Adrenal gland (tissue), 12 donors: Measurements from ENCODE around the gene TMEM101. TPM values are rescaled to one million over a fixed set of nuclear protein-coding genes. Genes with fewer than 3 reads are reported as not detected.

Source experiments
- DNase-seq, 7 donors: peaks; one replicate each; pipeline ENCODE4 v3.0.0-alpha.2; 2019 to 2020
- H3K27ac ChIP-seq, 5 donors: fragments of 200-600 bp; sonication (generic) in 4 of 5; 1 replicate in 3 of 5; 2 replicates in 2 of 5; pipeline versions ENCODE4 v1.5.1 to v1.8.0; 2016 to 2020; ENCODE audit warnings: mild to moderate bottlenecking in 1 of 5
- H3K27me3 ChIP-seq: fragments of 200-600 bp; 2 replicates; pipeline ENCODE4 v1.8.0; 2021
- H3K36me3 ChIP-seq, 2 donors: fragments of 200-600 bp; replicated peaks in 1 of 2; 1 replicate in 1 of 2; 2 replicates in 1 of 2; pipeline versions ENCODE4 v1.5.1 to v1.8.0; 2018 to 2022
- H3K4me1 ChIP-seq, 2 donors: fragments of 200-600 bp; replicated peaks in 1 of 2; 1 replicate in 1 of 2; 2 replicates in 1 of 2; pipeline versions ENCODE4 v1.5.1 to v1.8.0; 2018 to 2021
- H3K4me3 ChIP-seq, 4 donors: fragments of 200-600 bp; sonication (generic) in 3 of 4; one replicate each; pipeline ENCODE4 v1.5.1; 2016 to 2018
- H3K9me3 ChIP-seq, 3 donors: fragments of 200-600 bp; sonication (generic) in 1 of 3; replicated peaks in 1 of 3; 1 replicate in 2 of 3; 2 replicates in 1 of 3; pipeline versions ENCODE4 v1.5.1 to v1.8.0; 2016 to 2021
- CTCF ChIP-seq, 6 experiments: fragments of 450-650 bp in 4 of 6; fragments of 200-600 bp in 2 of 6; sonication (generic) in 1 of 6; IDR thresholded peaks; 1 replicate in 5 of 6; 2 replicates in 1 of 6; pipeline versions ENCODE4 v1.5.1 to v1.8.0; 2016 to 2021; ENCODE audit warnings: antibody characterized with exemption in 6 of 6, mild to moderate bottlenecking in 2 of 6, moderate library complexity in 1 of 6
- POLR2A ChIP-seq, 2 donors: fragments of 450-650 bp; IDR thresholded peaks; one replicate each; pipeline ENCODE4 v1.6.1; 2017; ENCODE audit warnings: antibody characterized with exemption in 2 of 2, mild to moderate bottlenecking in 2 of 2, moderate library complexity in 1 of 2
- WGBS, 4 donors: extraction: QIAGEN DNeasy Blood & Tissue Kit in 2 of 4; methylation state at CpG; one replicate each; pipeline versions ENCODE4 v1.1.5 to v1.1.7; 2013 to 2017; 5-methylcytosine and 5-hydroxymethylcytosine counted together
- intact Hi-C, 2 donors: fragments of 100-400 bp; cut with DNase I; formaldehyde crosslinking; loops; one replicate each; pipeline versions ENCODE4 v1.14.1 to v1.15.0; 2022 to 2023
- polyA plus RNA-seq, 3 donors: library from polyadenylated mRNA; stranded (reverse); fragments of 200-250 nt in 2 of 3; fragments of 350-450 nt in 1 of 3; fragmentation: Illumina TruSeq in 1 of 3; extraction: RNeasy Lipid Tissue Mini Kit (QIAGEN cat#74804) in 1 of 3; gene quantifications; one replicate each; pipeline ENCODE4 v1.2.3, GENCODE V29; 2013 to 2014
- total RNA-seq, 9 donors: library from RNA; depleted of rRNA in 4 of 9; stranded (reverse); fragments of >200 nt in 4 of 9; fragments of 120-200 nt in 1 of 9; fragmentation: NEBNext Ultra II Directional in 1 of 9; extraction: Animal tissue kit (Norgen Biotek cat#: 25700) in 1 of 9; gene quantifications; one replicate each; pipeline versions ENCODE4 v1.1.0 to v1.2.4, GENCODE V29; 2013 to 2023
- donor health status: healthy with polysubstance abuse.
- donor health status: Bipolar disorder and iron deficiency.
- donor health status: DM: yes; HTN: yes; CAD: no.
- donor health status: DM: no; HTN: no; CAD: no.
- donor health status: DM: no; HTN: no; CAD: no.
- donor health status: DM: yes; HTN: yes; CAD: no.

Gene TMEM101
- total and polyA plus RNA-seq, 12 donors, result 12.4 to 52.5 (median 31.6) TPM

GRCh38 chr17:43982171-43982570, 32.6 kb downstream of the TMEM101 start:
- H3K4me1 ChIP-seq, result peaks cover 0 to 8% of the 10 kb centered on the region in 2 donors
- no peak overlapping the region for H3K27ac ChIP-seq
- no peak for TF ChIP-seq POLR2A (IDR thresholded peaks at IDR 0.05)
- TF ChIP-seq CTCF (IDR thresholded peaks at IDR 0.05), result no peak
- no peaks in the 10 kb centered on the region for H3K36me3 ChIP-seq
- 74 to 82% (median 77%) methylated on average over 2 of the region's 2 CpGs for WGBS, 4 donors
- no peak for DNase-seq
- H3K4me3 ChIP-seq, result no peak overlapping the region
- intact Hi-C loops, result no loop called here
- peaks cover 14% of the 10 kb centered on the region for H3K27me3 ChIP-seq
- no peaks in the 10 kb centered on the region for H3K9me3 ChIP-seq

- peaks cover 14% of the 10 kb centered on the region for H3K27me3 ChIP-seq
- H3K27ac ChIP-seq, result no peak overlapping the region
- peaks cover 0 to 8% of the 10 kb centered on the region in 2 donors for H3K4me1 ChIP-seq
- DNase-seq, result no peak
- WGBS, 4 donors, result 85 to 88% (median 88%) methylated on average over 4 of the region's 4 CpGs
- no peaks in the 10 kb centered on the region for H3K9me3 ChIP-seq
- intact Hi-C loops, result no loop called here
- H3K4me3 ChIP-seq, result no peak overlapping the region
- TF ChIP-seq POLR2A (IDR thresholded peaks at IDR 0.05) (no peak), CTCF (IDR thresholded peaks at IDR 0.05) (no peak)
- H3K36me3 ChIP-seq, result no peaks in the 10 kb centered on the region
Observed at GRCh38 chr17:43979671-43980070, 35.1 kb downstream of the TMEM101 start.

GRCh38 chr17:43979011-43979410, 35.8 kb downstream of the TMEM101 start:
- 81 to 83% (median 82%) methylated on average over 7 of the region's 7 CpGs for WGBS, 4 donors
- Histone ChIP-seq H3K27me3 (peaks cover 12% of the 10 kb centered on the region), H3K4me3 (no peak overlapping the region), H3K36me3 (no peaks in the 10 kb centered on the region), H3K9me3 (no peaks in the 10 kb centered on the region), H3K4me1 (peaks cover 0 to 6% of the 10 kb centered on the region in 2 donors), H3K27ac (no peak overlapping the region)
- intact Hi-C loops, result no loop called here
- TF ChIP-seq CTCF (IDR thresholded peaks at IDR 0.05) (no peak), POLR2A (IDR thresholded peaks at IDR 0.05) (no peak)
- no peak for DNase-seq

GRCh38 chr17:43978078-43978477, 36.7 kb downstream of the TMEM101 start:
- no peak overlapping the region for H3K4me3 ChIP-seq
- H3K4me1 ChIP-seq, result no peaks in the 10 kb centered on the region
- H3K36me3 ChIP-seq, result no peaks in the 10 kb centered on the region
- no peak for DNase-seq
- WGBS, 4 donors, result 71 to 90% (median 81%) methylated on average over 2 of the region's 2 CpGs
- no peaks in the 10 kb centered on the region for H3K9me3 ChIP-seq
- intact Hi-C loops, result no loop called here
- no peak overlapping the region for H3K27ac ChIP-seq
- H3K27me3 ChIP-seq, result peaks cover 5% of the 10 kb centered on the region
- no peak for TF ChIP-seq POLR2A (IDR thresholded peaks at IDR 0.05)
- no peak for TF ChIP-seq CTCF (IDR thresholded peaks at IDR 0.05)
